ENCODE measurements around the gene CDPF1. TPM values are rescaled to one million over a fixed set of nuclear protein-coding genes. Genes with fewer than 3 reads are reported as not detected.

Gene CDPF1
- 7.6 TPM for total RNA-seq
- long read RNA-seq, transcript CDPF1-201 (4 exons, 1,875 nt), result major isoform, 9 of 33 reads
- long read RNA-seq, transcript CDPF1-205 (3 exons, 498 nt), result minor isoform, 6 of 33 reads
- long read RNA-seq, partial matches to known transcripts, result 5 of 33 reads
- long read RNA-seq, other reads (novel, unspliced or antisense), result 12 of 33 reads

- peak; percentile 98 for DNase-seq (ENCODE audit: low spot score)
Measured at GRCh38 chr22:46250035-46250782, at the start of gene CDPF1. TSS of gene CDPF1 (minus strand) at chr22:46250293. CDS start at chr22:46248284, 2,009 bp downstream.

- DNase-seq (ENCODE audit: low spot score), result no peak
Measured at GRCh38 chr22:46299101-46299500, 49.0 kb upstream of the CDPF1 start.

- DNase-seq (ENCODE audit: low spot score), result no peak
Measured at GRCh38 chr22:46297151-46297812, 47.2 kb upstream of the CDPF1 start.

GRCh38 chr22:46296257-46297150 lies 46.4 kb upstream of the CDPF1 start, which contains the start of gene GTSE1:
TSS of gene GTSE1 (plus strand) at chr22:46296870. CDS start at chr22:46297401, 531 bp downstream.
- peak; percentile 99 for DNase-seq (ENCODE audit: low spot score)

- no peak for DNase-seq (ENCODE audit: low spot score)
Measured at GRCh38 chr22:46295277-46295971, 45.3 kb upstream of the CDPF1 start.

GRCh38 chr22:46294784-46295183 lies 44.7 kb upstream of the CDPF1 start:
- DNase-seq (ENCODE audit: low spot score), result no peak

GRCh38 chr22:46293577-46294260 lies 43.6 kb upstream of the CDPF1 start:
- no peak for DNase-seq (ENCODE audit: low spot score)

GRCh38 chr22:46292732-46293131 lies 42.6 kb upstream of the CDPF1 start:
- DNase-seq (ENCODE audit: low spot score), result no peak

GRCh38 chr22:46292173-46292572 lies 42.1 kb upstream of the CDPF1 start:
- no peak for DNase-seq (ENCODE audit: low spot score)

GRCh38 chr22:46290843-46291785 lies 41.0 kb upstream of the CDPF1 start:
- no peak for DNase-seq (ENCODE audit: low spot score)

GRCh38 chr22:46290121-46290842 lies 40.2 kb upstream of the CDPF1 start:
- no peak for DNase-seq (ENCODE audit: low spot score)

- no peak for DNase-seq (ENCODE audit: low spot score)
Measured at GRCh38 chr22:46289244-46289891, 39.3 kb upstream of the CDPF1 start.

- no peak for DNase-seq (ENCODE audit: low spot score)
Measured at GRCh38 chr22:46288846-46289243, 38.8 kb upstream of the CDPF1 start.

- no peak for DNase-seq (ENCODE audit: low spot score)
Measured at GRCh38 chr22:46287873-46288751, 38.0 kb upstream of the CDPF1 start.

GRCh38 chr22:46286941-46287872 lies 37.1 kb upstream of the CDPF1 start:
- DNase-seq (ENCODE audit: low spot score), result no peak

GRCh38 chr22:46286006-46286405 lies 35.9 kb upstream of the CDPF1 start:
- DNase-seq (ENCODE audit: low spot score), result no peak

All from mesenteric fat pad (tissue), 1 donor.